Activated naive CD4-positive, alpha-beta T cell treated with anti-CD3 and anti-CD28 coated beads, Interleukin-2, amount 10 ng/mL, durations not matched to agents 7 days and 5 days (primary cell): ENCODE measurements around the gene PTPRD.

ENCODE experiments used
- CTCF ChIA-PET: fragments of 350-600 bp; sonication (Branson Sonifier 250); formaldehyde crosslinking; loops from one replicate; lab custom pipeline; 2021; ENCODE audit warnings: antibody characterized with exemption; lab: Charles Lee
- DNase-seq: peaks from one replicate; pipeline ENCODE4 v3.0.0-alpha.2; 2020
- H3K27ac Mint-ChIP-seq: one replicate; pipeline ENCODE4 v1.8.0; 2021; ENCODE audit warnings: mild to moderate bottlenecking, moderate library complexity, mixed read lengths
- H3K27me3 Mint-ChIP-seq: one replicate; pipeline ENCODE4 v1.8.0; 2021; ENCODE audit warnings: mild to moderate bottlenecking, mixed read lengths
- H3K36me3 Mint-ChIP-seq: one replicate; pipeline ENCODE4 v1.8.0; 2021; ENCODE audit warnings: mixed read lengths
- H3K4me1 Mint-ChIP-seq: one replicate; pipeline ENCODE4 v1.8.0; 2021; ENCODE audit warnings: mixed read lengths
- H3K4me3 Mint-ChIP-seq: one replicate; pipeline ENCODE4 v1.8.0; 2021; ENCODE audit warnings: mild to moderate bottlenecking, moderate library complexity, mixed read lengths
- H3K9me3 Mint-ChIP-seq: one replicate; pipeline ENCODE4 v1.8.0; 2021; ENCODE audit warnings: mixed read lengths

The PTPRD gene

GRCh38 chr9:8431505-8431904 lies 2181.3 kb downstream of the PTPRD start:
- H3K36me3 Mint-ChIP-seq = no peaks in the 10 kb centered on the region
- H3K27ac Mint-ChIP-seq = no peak overlapping the region
- H3K27me3 Mint-ChIP-seq = no peaks in the 10 kb centered on the region
- CTCF ChIA-PET = interaction anchor here (0.9 kb wide), 1 partner anchor 8 kb away, joined by 3 read pairs; no protein-coding TSS in a partner anchor
- DNase-seq = no peak
- no peak overlapping the region for H3K4me3 Mint-ChIP-seq
- peaks cover 34% of the 10 kb centered on the region for H3K4me1 Mint-ChIP-seq
- H3K9me3 Mint-ChIP-seq = no peaks in the 10 kb centered on the region

GRCh38 chr9:8430945-8431344 lies 2181.9 kb downstream of the PTPRD start:
- Mint-ChIP-seq H3K4me3 (no peak overlapping the region), H3K4me1 (peaks cover 34% of the 10 kb centered on the region), H3K27ac (no peak overlapping the region), H3K36me3 (no peaks in the 10 kb centered on the region), H3K27me3 (no peaks in the 10 kb centered on the region), H3K9me3 (no peaks in the 10 kb centered on the region)
- no peak for DNase-seq
- CTCF ChIA-PET = no interaction called here

- CTCF ChIA-PET = no interaction called here
- H3K36me3 Mint-ChIP-seq = no peaks in the 10 kb centered on the region
- H3K4me1 Mint-ChIP-seq = peaks cover 34% of the 10 kb centered on the region
- no peak for DNase-seq
- peak overlapping the region; percentile 46 for H3K27ac Mint-ChIP-seq
- no peaks in the 10 kb centered on the region for H3K9me3 Mint-ChIP-seq
- no peak overlapping the region for H3K4me3 Mint-ChIP-seq
- no peaks in the 10 kb centered on the region for H3K27me3 Mint-ChIP-seq
Measured at GRCh38 chr9:8429768-8430167, 2183.0 kb downstream of the PTPRD start.

GRCh38 chr9:8429157-8429556 lies 2183.6 kb downstream of the PTPRD start:
- DNase-seq = no peak
- CTCF ChIA-PET = no interaction called here
- no peaks in the 10 kb centered on the region for H3K27me3 Mint-ChIP-seq
- peaks cover 34% of the 10 kb centered on the region for H3K4me1 Mint-ChIP-seq
- H3K36me3 Mint-ChIP-seq = no peaks in the 10 kb centered on the region
- H3K4me3 Mint-ChIP-seq = no peak overlapping the region
- no peak overlapping the region for H3K27ac Mint-ChIP-seq
- H3K9me3 Mint-ChIP-seq = no peaks in the 10 kb centered on the region

GRCh38 chr9:8428389-8428788 lies 2184.4 kb downstream of the PTPRD start:
- H3K36me3 Mint-ChIP-seq = no peaks in the 10 kb centered on the region
- no peak overlapping the region for H3K4me3 Mint-ChIP-seq

GRCh38 chr9:8424786-8425410 lies 2187.9 kb downstream of the PTPRD start:
- H3K9me3 Mint-ChIP-seq = no peaks in the 10 kb centered on the region
- H3K36me3 Mint-ChIP-seq = no peaks in the 10 kb centered on the region
- H3K27ac Mint-ChIP-seq = no peak overlapping the region
- no peaks in the 10 kb centered on the region for H3K27me3 Mint-ChIP-seq
- DNase-seq = no peak
- H3K4me1 Mint-ChIP-seq = peaks cover 24% of the 10 kb centered on the region
- CTCF ChIA-PET = no interaction called here
- no peak overlapping the region for H3K4me3 Mint-ChIP-seq

More at GRCh38 chr9:8428389-8428788, 2184.4 kb downstream of the PTPRD start:
- no peaks in the 10 kb centered on the region for H3K27me3 Mint-ChIP-seq
- H3K27ac Mint-ChIP-seq = peak overlapping the region; percentile 71
- no peak for DNase-seq
- CTCF ChIA-PET = no interaction called here
- H3K4me1 Mint-ChIP-seq = peaks cover 34% of the 10 kb centered on the region
- H3K9me3 Mint-ChIP-seq = no peaks in the 10 kb centered on the region

GRCh38 chr9:8420416-8420815 lies 2192.4 kb downstream of the PTPRD start:
- H3K9me3 Mint-ChIP-seq = no peaks in the 10 kb centered on the region
- CTCF ChIA-PET = no interaction called here
- DNase-seq = no peak
- H3K4me1 Mint-ChIP-seq = no peaks in the 10 kb centered on the region
- no peak overlapping the region for H3K4me3 Mint-ChIP-seq
- no peak overlapping the region for H3K27ac Mint-ChIP-seq
- no peaks in the 10 kb centered on the region for H3K27me3 Mint-ChIP-seq
- no peaks in the 10 kb centered on the region for H3K36me3 Mint-ChIP-seq

GRCh38 chr9:8419596-8420275 lies 2193.1 kb downstream of the PTPRD start:
- DNase-seq = no peak
- Mint-ChIP-seq H3K4me3 (no peak overlapping the region), H3K4me1 (no peaks in the 10 kb centered on the region), H3K27ac (no peak overlapping the region), H3K27me3 (no peaks in the 10 kb centered on the region), H3K9me3 (no peaks in the 10 kb centered on the region), H3K36me3 (no peaks in the 10 kb centered on the region)
- CTCF ChIA-PET = no interaction called here

GRCh38 chr9:8417341-8417740 lies 2195.5 kb downstream of the PTPRD start:
- Mint-ChIP-seq H3K27me3 (no peaks in the 10 kb centered on the region), H3K4me1 (no peaks in the 10 kb centered on the region), H3K9me3 (no peaks in the 10 kb centered on the region), H3K27ac (no peak overlapping the region), H3K36me3 (no peaks in the 10 kb centered on the region), H3K4me3 (no peak overlapping the region)
- no peak for DNase-seq
- CTCF ChIA-PET = no interaction called here

GRCh38 chr9:8412327-8412726 lies 2200.5 kb downstream of the PTPRD start:
- H3K4me3 Mint-ChIP-seq = no peak overlapping the region
- CTCF ChIA-PET = no interaction called here

GRCh38 chr9:8408575-8409190 lies 2204.1 kb downstream of the PTPRD start:
- Mint-ChIP-seq H3K36me3 (no peaks in the 10 kb centered on the region), H3K27ac (no peak overlapping the region), H3K9me3 (no peaks in the 10 kb centered on the region), H3K4me1 (peaks cover 5% of the 10 kb centered on the region), H3K4me3 (no peak overlapping the region), H3K27me3 (no peaks in the 10 kb centered on the region)
- CTCF ChIA-PET = no interaction called here
- DNase-seq = no peak

More at GRCh38 chr9:8412327-8412726, 2200.5 kb downstream of the PTPRD start:
- DNase-seq = no peak
- Mint-ChIP-seq H3K27ac (no peak overlapping the region), H3K4me1 (peaks cover 5% of the 10 kb centered on the region), H3K36me3 (no peaks in the 10 kb centered on the region), H3K9me3 (no peaks in the 10 kb centered on the region), H3K27me3 (no peaks in the 10 kb centered on the region)

GRCh38 chr9:8401961-8402705 lies 2210.7 kb downstream of the PTPRD start:
- Mint-ChIP-seq H3K27ac (no peak overlapping the region), H3K4me1 (no peaks in the 10 kb centered on the region), H3K9me3 (no peaks in the 10 kb centered on the region), H3K36me3 (no peaks in the 10 kb centered on the region), H3K27me3 (no peaks in the 10 kb centered on the region), H3K4me3 (no peak overlapping the region)
- CTCF ChIA-PET = no interaction called here
- no peak for DNase-seq

- H3K27ac Mint-ChIP-seq = no peak overlapping the region
- CTCF ChIA-PET = no interaction called here
- no peak overlapping the region for H3K4me3 Mint-ChIP-seq
- H3K4me1 Mint-ChIP-seq = no peaks in the 10 kb centered on the region
- H3K9me3 Mint-ChIP-seq = no peaks in the 10 kb centered on the region
- H3K36me3 Mint-ChIP-seq = no peaks in the 10 kb centered on the region
- no peak for DNase-seq
- no peaks in the 10 kb centered on the region for H3K27me3 Mint-ChIP-seq
Measured at GRCh38 chr9:8400378-8400777, 2212.4 kb downstream of the PTPRD start.

GRCh38 chr9:8395022-8395421 lies 2217.8 kb downstream of the PTPRD start:
- H3K9me3 Mint-ChIP-seq = no peaks in the 10 kb centered on the region
- no peaks in the 10 kb centered on the region for H3K4me1 Mint-ChIP-seq
- no peak overlapping the region for H3K27ac Mint-ChIP-seq
- H3K4me3 Mint-ChIP-seq = no peak overlapping the region
- no peak for DNase-seq
- no peaks in the 10 kb centered on the region for H3K27me3 Mint-ChIP-seq
- CTCF ChIA-PET = no interaction called here
- no peaks in the 10 kb centered on the region for H3K36me3 Mint-ChIP-seq
